ENCODE measurements around the gene GRSF1.

DNA sequence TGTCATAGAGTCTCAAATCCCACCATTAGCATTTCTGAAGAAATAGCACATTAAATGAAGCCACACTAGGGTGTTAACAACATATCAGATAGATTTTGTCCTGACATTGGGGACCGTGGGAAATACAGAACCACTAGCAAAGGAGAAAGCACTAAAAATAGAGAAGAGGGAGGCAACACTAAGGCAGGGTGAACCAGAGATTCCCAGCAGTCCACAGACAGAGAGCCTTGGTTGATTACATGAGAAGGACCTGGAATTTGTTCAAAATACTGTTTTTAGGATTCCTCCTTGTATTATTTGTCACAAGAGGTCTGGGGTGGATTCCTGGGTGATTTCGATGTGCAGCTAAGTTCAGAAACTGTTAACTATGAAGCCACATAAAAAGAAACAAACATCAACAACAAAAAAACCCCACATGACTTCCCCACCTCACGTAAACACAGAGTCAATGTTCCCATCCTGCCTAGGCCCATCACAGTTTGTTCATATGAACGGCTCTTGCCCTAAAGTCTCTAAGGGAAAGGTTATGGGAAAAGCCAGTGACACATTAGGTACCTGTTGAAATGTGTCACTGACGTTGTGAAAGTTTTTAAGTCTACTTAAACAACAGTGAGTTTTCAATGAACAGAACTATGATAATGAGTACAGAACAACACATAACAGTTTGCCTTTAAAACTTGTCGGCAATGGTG, 23.6 kb upstream of the GRSF1 start:
- TF ChIP-seq, protein P1, sequence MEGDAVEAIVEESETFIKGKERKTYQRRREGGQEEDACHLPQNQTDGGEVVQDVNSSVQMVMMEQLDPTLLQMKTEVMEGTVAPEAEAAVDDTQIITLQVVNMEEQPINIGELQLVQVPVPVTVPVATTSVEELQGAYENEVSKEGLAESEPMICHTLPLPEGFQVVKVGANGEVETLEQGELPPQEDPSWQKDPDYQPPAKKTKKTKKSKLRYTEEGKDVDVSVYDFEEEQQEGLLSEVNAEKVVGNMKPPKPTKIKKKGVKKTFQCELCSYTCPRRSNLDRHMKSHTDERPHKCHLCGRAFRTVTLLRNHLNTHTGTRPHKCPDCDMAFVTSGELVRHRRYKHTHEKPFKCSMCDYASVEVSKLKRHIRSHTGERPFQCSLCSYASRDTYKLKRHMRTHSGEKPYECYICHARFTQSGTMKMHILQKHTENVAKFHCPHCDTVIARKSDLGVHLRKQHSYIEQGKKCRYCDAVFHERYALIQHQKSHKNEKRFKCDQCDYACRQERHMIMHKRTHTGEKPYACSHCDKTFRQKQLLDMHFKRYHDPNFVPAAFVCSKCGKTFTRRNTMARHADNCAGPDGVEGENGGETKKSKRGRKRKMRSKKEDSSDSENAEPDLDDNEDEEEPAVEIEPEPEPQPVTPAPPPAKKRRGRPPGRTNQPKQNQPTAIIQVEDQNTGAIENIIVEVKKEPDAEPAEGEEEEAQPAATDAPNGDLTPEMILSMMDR (IDR thresholded peaks at IDR 0.05): no peak
- no peak for TF ChIP-seq POLR2A (IDR thresholded peaks at IDR 0.05)
